Smooth muscle cell (in vitro differentiated cells): ENCODE data around the gene ALKBH3. TPM values are rescaled to one million over a fixed set of nuclear protein-coding genes. Genes with fewer than 3 reads are reported as not detected.

ENCODE experiments used
- DNase-seq: peaks from one replicate; lab custom pipeline; 2025; ENCODE audit not compliant: unreplicated experiment; lab: John Stamatoyannopoulos, UW
- H2AFZ ChIP-seq: fragments of 200-600 bp; sonication (generic); 2 replicates; pipeline ENCODE4 v1.6.0; 2016; ENCODE audit warnings: antibody characterized with exemption, low read depth, mild to moderate bottlenecking
- H3F3A ChIP-seq: fragments of 200-600 bp; sonication (generic); 2 replicates; pipeline ENCODE4 v1.6.0; 2017; ENCODE audit warnings: antibody characterized with exemption, low read depth
- H3K27ac ChIP-seq: fragments of 200-600 bp; sonication (generic); 2 replicates; pipeline ENCODE4 v1.5.1; 2016; ENCODE audit warnings: low read depth, mild to moderate bottlenecking
- H3K27me3 ChIP-seq: fragments of 200-600 bp; sonication (generic); 2 replicates; pipeline ENCODE4 v1.6.1; 2016; ENCODE audit warnings: low read depth, mild to moderate bottlenecking
- H3K36me3 ChIP-seq: fragments of 200-600 bp; sonication (generic); 2 replicates; pipeline ENCODE4 v1.5.1; 2016; ENCODE audit warnings: low read depth
- H3K4me1 ChIP-seq: fragments of 200-600 bp; sonication (generic); 2 replicates; pipeline ENCODE4 v1.5.1; 2016; ENCODE audit warnings: low read depth
- H3K4me2 ChIP-seq: fragments of 200-600 bp; sonication (generic); 2 replicates; pipeline ENCODE4 v1.6.0; 2016; ENCODE audit warnings: mild to moderate bottlenecking
- H3K4me3 ChIP-seq: fragments of 200-600 bp; sonication (generic); 2 replicates; pipeline ENCODE4 v1.5.1; 2016; ENCODE audit warnings: mild to moderate bottlenecking
- H3K79me2 ChIP-seq: fragments of 200-600 bp; sonication (generic); 2 replicates; pipeline ENCODE4 v1.6.0; 2016; ENCODE audit warnings: low read depth, mild to moderate bottlenecking
- H3K9ac ChIP-seq: fragments of 200-600 bp; sonication (generic); 2 replicates; pipeline ENCODE4 v1.6.0; 2016; ENCODE audit warnings: low read depth
- H3K9me3 ChIP-seq: fragments of 200-600 bp; sonication (generic); replicated peaks from 2 replicates; pipeline ENCODE4 v1.5.1; 2016; ENCODE audit warnings: low read depth
- H4K20me1 ChIP-seq: fragments of 200-600 bp; sonication (generic); 2 replicates; pipeline ENCODE4 v1.6.0; 2016; ENCODE audit warnings: low read depth
- CTCF ChIP-seq: fragments of 200-600 bp; sonication (generic); IDR thresholded peaks from 2 replicates; pipeline ENCODE4 v1.5.1; 2017; ENCODE audit warnings: borderline replicate concordance, mild to moderate bottlenecking, antibody characterized with exemption; ENCODE audit not compliant: insufficient read depth, poor library complexity, severe bottlenecking
- WGBS: methylation state at CpG from one replicate; pipeline ENCODE4 v1.1.7; 2016; ENCODE audit warnings: low lambda C conversion rate; 5-methylcytosine and 5-hydroxymethylcytosine counted together
- polyA plus RNA-seq: library from polyadenylated mRNA; unstranded; fragments of >200 nt; fragmentation: Nextera tagmentation; extraction: Ambion mirVana; gene quantifications from 2 replicates; pipeline ENCODE4 v1.2.1, GENCODE V29; 2016
- total RNA-seq: library from RNA; depleted of rRNA; stranded (reverse); fragments of >200 nt; gene quantifications from 2 replicates; pipeline ENCODE4 v1.2.3, GENCODE V29; 2014

Gene ALKBH3
- total and polyA plus RNA-seq, 2 experiments from 2014 or later: 29.9 to 34.3 TPM

GRCh38 chr11:43845816-43846215 lies 34.8 kb upstream of the ALKBH3 start:
- Histone ChIP-seq H3K9me3 (no peaks in the 10 kb centered on the region), H3K27ac (no peak overlapping the region), H3F3A (no peaks in the 10 kb centered on the region), H2AFZ (no peak overlapping the region), H4K20me1 (no peaks in the 10 kb centered on the region), H3K4me2 (no peak overlapping the region), H3K4me1 (no peaks in the 10 kb centered on the region), H3K4me3 (no peak overlapping the region), H3K79me2 (no peaks in the 10 kb centered on the region), H3K27me3 (no peaks in the 10 kb centered on the region), H3K9ac (no peak overlapping the region), H3K36me3 (no peaks in the 10 kb centered on the region)
- DNase-seq: no peak
- no peak for TF ChIP-seq CTCF
- WGBS: 98% methylated on average over 3 of the region's 3 CpGs

GRCh38 chr11:43852057-43852636 lies 28.5 kb upstream of the ALKBH3 start:
- H3F3A ChIP-seq: no peaks in the 10 kb centered on the region
- WGBS: 36% methylated on average over 4 of the region's 4 CpGs
- no peaks in the 10 kb centered on the region for H3K79me2 ChIP-seq
- no peak overlapping the region for H3K4me2 ChIP-seq
- DNase-seq: no peak
- peaks cover 4% of the 10 kb centered on the region for H4K20me1 ChIP-seq
- no peak overlapping the region for H3K27ac ChIP-seq
- TF ChIP-seq CTCF: peak; percentile 83
- no peaks in the 10 kb centered on the region for H3K27me3 ChIP-seq
- no peak overlapping the region for H2AFZ ChIP-seq
- no peak overlapping the region for H3K4me3 ChIP-seq
- H3K9me3 ChIP-seq: no peaks in the 10 kb centered on the region
- H3K36me3 ChIP-seq: peaks cover 7% of the 10 kb centered on the region
- H3K9ac ChIP-seq: no peak overlapping the region
- H3K4me1 ChIP-seq: no peaks in the 10 kb centered on the region

GRCh38 chr11:43853781-43854180 lies 26.9 kb upstream of the ALKBH3 start:
- peaks cover 7% of the 10 kb centered on the region for H3K36me3 ChIP-seq
- H3K4me1 ChIP-seq: no peaks in the 10 kb centered on the region
- H2AFZ ChIP-seq: no peak overlapping the region
- no peaks in the 10 kb centered on the region for H3K27me3 ChIP-seq
- no peak overlapping the region for H3K9ac ChIP-seq
- no peaks in the 10 kb centered on the region for H3F3A ChIP-seq
- no peak for DNase-seq
- no peaks in the 10 kb centered on the region for H3K9me3 ChIP-seq
- H3K27ac ChIP-seq: no peak overlapping the region
- peaks cover 4% of the 10 kb centered on the region for H4K20me1 ChIP-seq
- H3K79me2 ChIP-seq: no peaks in the 10 kb centered on the region
- no peak overlapping the region for H3K4me3 ChIP-seq
- no peak overlapping the region for H3K4me2 ChIP-seq
- no peak for TF ChIP-seq CTCF

- DNase-seq: no peak
- Histone ChIP-seq H3K9me3 (no peaks in the 10 kb centered on the region), H2AFZ (no peak overlapping the region), H3K4me1 (no peaks in the 10 kb centered on the region), H3F3A (no peaks in the 10 kb centered on the region), H3K79me2 (no peaks in the 10 kb centered on the region), H3K27me3 (no peaks in the 10 kb centered on the region), H4K20me1 (peaks cover 4% of the 10 kb centered on the region), H3K4me2 (no peak overlapping the region), H3K36me3 (peaks cover 7% of the 10 kb centered on the region), H3K9ac (no peak overlapping the region), H3K4me3 (no peak overlapping the region), H3K27ac (no peak overlapping the region)
- WGBS: 91% methylated on average over 3 of the region's 3 CpGs
- TF ChIP-seq CTCF: no peak
These were observed 23.6 kb upstream of the ALKBH3 start for GRCh38 chr11:43856993-43857392.
